Neuron (in vitro differentiated cells): ENCODE measurements around the gene ALKBH4.
"Not testable (repeated sequence)": the region's sequence is repeated elsewhere in the genome, so short reads cannot be mapped to it uniquely, and the experiment has no call there.

ENCODE experiments used
- H2AFZ ChIP-seq: one replicate; pipeline ENCODE4 v1.6.1; 2013; ENCODE audit warnings: low read depth, mild to moderate bottlenecking, inconsistent platforms, low read length, moderate library complexity
- H3K27me3 ChIP-seq: one replicate; pipeline ENCODE4 v1.6.1; 2013; ENCODE audit warnings: low read length; ENCODE audit not compliant: insufficient read depth
- H3K36me3 ChIP-seq: one replicate; pipeline ENCODE4 v1.6.1; 2013; ENCODE audit warnings: low read length; ENCODE audit not compliant: insufficient read depth
- H3K4me1 ChIP-seq: one replicate; pipeline ENCODE4 v1.6.1; 2013; ENCODE audit warnings: low read length; ENCODE audit not compliant: insufficient read depth
- H3K4me3 ChIP-seq: 2 replicates; pipeline ENCODE4 v1.5.1; 2013; ENCODE audit warnings: mild to moderate bottlenecking, low read length, moderate library complexity
- H3K9me3 ChIP-seq: one replicate; pipeline ENCODE4 v1.6.1; 2013; ENCODE audit warnings: low read length

Gene ALKBH4

GRCh38 chr7:102421706-102422240 is 42.9 kb downstream of the ALKBH4 start:
- no peaks in the 10 kb centered on the region for H3K4me1 ChIP-seq
- no peaks in the 10 kb centered on the region for H3K9me3 ChIP-seq
- H3K27me3 ChIP-seq, result no peaks in the 10 kb centered on the region
- no peak overlapping the region for H3K4me3 ChIP-seq
- peaks cover 72% of the 10 kb centered on the region for H3K36me3 ChIP-seq
- H2AFZ ChIP-seq, result no peak overlapping the region

- Histone ChIP-seq H3K36me3 (peaks cover 70% of the 10 kb centered on the region), H3K4me1 (no peaks in the 10 kb centered on the region), H3K4me3 (no peak overlapping the region)
Observed at GRCh38 chr7:102418592-102418991, 46.1 kb downstream of the ALKBH4 start.

GRCh38 chr7:102417105-102417504 is 47.6 kb downstream of the ALKBH4 start:
- Histone ChIP-seq H3K36me3 (peaks cover 81% of the 10 kb centered on the region), H3K27me3 (no peaks in the 10 kb centered on the region), H3K9me3 (no peaks in the 10 kb centered on the region), H3K4me3 (no peak overlapping the region), H2AFZ (no peak overlapping the region), H3K4me1 (no peaks in the 10 kb centered on the region)

More at GRCh38 chr7:102418592-102418991, 46.1 kb downstream of the ALKBH4 start:
- Histone ChIP-seq H3K27me3 (no peaks in the 10 kb centered on the region), H3K9me3 (no peaks in the 10 kb centered on the region), H2AFZ (no peak overlapping the region)

GRCh38 chr7:102416406-102416805 is 48.3 kb downstream of the ALKBH4 start:
- H3K27me3 ChIP-seq, result no peaks in the 10 kb centered on the region
- H3K4me3 ChIP-seq, result no peak overlapping the region
- H3K9me3 ChIP-seq, result no peaks in the 10 kb centered on the region
- no peak overlapping the region for H2AFZ ChIP-seq
- no peaks in the 10 kb centered on the region for H3K4me1 ChIP-seq
- peaks cover 85% of the 10 kb centered on the region for H3K36me3 ChIP-seq

- Histone ChIP-seq H3K36me3 (peaks cover 86% of the 10 kb centered on the region), H3K4me3 (no peak overlapping the region), H2AFZ (no peak overlapping the region), H3K27me3 (no peaks in the 10 kb centered on the region), H3K9me3 (no peaks in the 10 kb centered on the region), H3K4me1 (no peaks in the 10 kb centered on the region)
Observed at GRCh38 chr7:102415685-102416225, 48.9 kb downstream of the ALKBH4 start.

GRCh38 chr7:102413611-102414010 is 51.1 kb downstream of the ALKBH4 start:
- Histone ChIP-seq H3K9me3 (peaks cover 11% of the 10 kb centered on the region), H3K4me3 (no peak overlapping the region), H2AFZ (no peak overlapping the region), H3K27me3 (no peaks in the 10 kb centered on the region), H3K4me1 (no peaks in the 10 kb centered on the region), H3K36me3 (peaks cover 85% of the 10 kb centered on the region)

GRCh38 chr7:102413091-102413490 is 51.6 kb downstream of the ALKBH4 start:
- H3K36me3 ChIP-seq, result peaks cover 85% of the 10 kb centered on the region
- H3K27me3 ChIP-seq, result no peaks in the 10 kb centered on the region

GRCh38 chr7:102412548-102412947 is 52.1 kb downstream of the ALKBH4 start:
- Histone ChIP-seq H3K4me3 (no peak overlapping the region), H3K27me3 (no peaks in the 10 kb centered on the region), H3K36me3 (peaks cover 87% of the 10 kb centered on the region), H3K4me1 (no peaks in the 10 kb centered on the region), H2AFZ (no peak overlapping the region), H3K9me3 (peaks cover 22% of the 10 kb centered on the region)

More at GRCh38 chr7:102413091-102413490, 51.6 kb downstream of the ALKBH4 start:
- no peaks in the 10 kb centered on the region for H3K4me1 ChIP-seq
- peaks cover 17% of the 10 kb centered on the region for H3K9me3 ChIP-seq
- no peak overlapping the region for H3K4me3 ChIP-seq
- H2AFZ ChIP-seq, result no peak overlapping the region

GRCh38 chr7:102410918-102411317 is 53.7 kb downstream of the ALKBH4 start:
- no peaks in the 10 kb centered on the region for H3K4me1 ChIP-seq
- H3K36me3 ChIP-seq, result peaks cover 91% of the 10 kb centered on the region
- H3K9me3 ChIP-seq, result peaks cover 24% of the 10 kb centered on the region
- H2AFZ ChIP-seq, result no peak overlapping the region
- H3K27me3 ChIP-seq, result no peaks in the 10 kb centered on the region
- H3K4me3 ChIP-seq, result no peak overlapping the region

- no peaks in the 10 kb centered on the region for H3K27me3 ChIP-seq
- no peaks in the 10 kb centered on the region for H3K4me1 ChIP-seq
- H2AFZ ChIP-seq, result no peak overlapping the region
- H3K36me3 ChIP-seq, result peaks cover 92% of the 10 kb centered on the region
- no peak overlapping the region for H3K4me3 ChIP-seq
- H3K9me3 ChIP-seq, result peaks cover 24% of the 10 kb centered on the region
Observed at GRCh38 chr7:102410123-102410522, 54.5 kb downstream of the ALKBH4 start.

- H3K27me3 ChIP-seq, result no peaks in the 10 kb centered on the region
- H3K36me3 ChIP-seq, result peaks cover 87% of the 10 kb centered on the region
- peaks cover 24% of the 10 kb centered on the region for H3K9me3 ChIP-seq
- no peak overlapping the region for H2AFZ ChIP-seq
- H3K4me3 ChIP-seq, result no peak overlapping the region
- no peaks in the 10 kb centered on the region for H3K4me1 ChIP-seq
Observed at GRCh38 chr7:102409340-102409739, 55.3 kb downstream of the ALKBH4 start.

GRCh38 chr7:102408530-102408929 is 56.1 kb downstream of the ALKBH4 start:
- H3K4me3 ChIP-seq, H3K4me1 ChIP-seq, H3K27me3 ChIP-seq, H2AFZ ChIP-seq: not testable (repeated sequence)
- H3K9me3 ChIP-seq, result peaks cover 24% of the 10 kb centered on the region
- H3K36me3 ChIP-seq, result peaks cover 81% of the 10 kb centered on the region

GRCh38 chr7:102407910-102408309 is 56.8 kb downstream of the ALKBH4 start:
- Histone ChIP-seq H3K4me3 (no peak overlapping the region), H2AFZ (no peak overlapping the region), H3K36me3 (peaks cover 80% of the 10 kb centered on the region), H3K27me3 (no peaks in the 10 kb centered on the region), H3K9me3 (peaks cover 24% of the 10 kb centered on the region), H3K4me1 (no peaks in the 10 kb centered on the region)
